GM21515 (cell line): ENCODE measurements around the gene EFCC1.
"Not testable (repeated sequence)": the region's sequence is repeated elsewhere in the genome, so short reads cannot be mapped to it uniquely, and the experiment has no call there.

Experiments
- ATAC-seq: cut with Tn5 transposase; IDR thresholded peaks from one replicate; pipeline ENCODE4 v1.9.1; 2021; ENCODE audit not compliant: unreplicated experiment

EFCC1 gene

DNA sequence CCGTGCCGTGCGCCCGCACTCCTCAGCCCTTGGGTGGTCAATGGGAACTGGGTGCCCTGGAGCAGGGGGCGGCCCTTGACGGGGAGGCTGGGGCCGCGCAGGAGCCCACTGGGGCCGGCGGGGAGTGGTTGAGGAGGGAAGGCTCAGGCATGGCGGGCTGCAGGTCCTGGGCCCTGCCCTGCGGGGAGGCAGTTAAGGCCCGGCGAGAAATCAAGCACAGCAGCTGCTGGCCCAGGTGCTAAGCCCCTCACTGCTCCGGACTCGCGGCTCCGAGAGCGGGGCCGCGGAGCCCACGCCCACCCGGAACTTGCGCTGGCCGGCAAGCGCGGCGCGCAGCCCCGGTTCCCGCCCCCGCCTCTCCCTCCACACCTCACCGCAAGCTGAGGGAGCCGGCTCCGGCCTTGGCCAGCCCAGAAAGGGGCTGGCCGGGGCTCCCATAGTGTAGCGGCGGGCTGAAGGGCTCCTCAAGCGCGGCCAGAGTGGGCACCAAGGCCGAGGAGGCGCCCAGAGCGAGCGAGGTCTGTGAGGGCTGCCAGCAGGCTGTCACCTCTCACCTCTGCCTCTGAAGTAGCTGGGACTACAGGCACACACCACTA, 67.3 kb downstream of the EFCC1 start:
- ATAC-seq = no peak

DNA sequence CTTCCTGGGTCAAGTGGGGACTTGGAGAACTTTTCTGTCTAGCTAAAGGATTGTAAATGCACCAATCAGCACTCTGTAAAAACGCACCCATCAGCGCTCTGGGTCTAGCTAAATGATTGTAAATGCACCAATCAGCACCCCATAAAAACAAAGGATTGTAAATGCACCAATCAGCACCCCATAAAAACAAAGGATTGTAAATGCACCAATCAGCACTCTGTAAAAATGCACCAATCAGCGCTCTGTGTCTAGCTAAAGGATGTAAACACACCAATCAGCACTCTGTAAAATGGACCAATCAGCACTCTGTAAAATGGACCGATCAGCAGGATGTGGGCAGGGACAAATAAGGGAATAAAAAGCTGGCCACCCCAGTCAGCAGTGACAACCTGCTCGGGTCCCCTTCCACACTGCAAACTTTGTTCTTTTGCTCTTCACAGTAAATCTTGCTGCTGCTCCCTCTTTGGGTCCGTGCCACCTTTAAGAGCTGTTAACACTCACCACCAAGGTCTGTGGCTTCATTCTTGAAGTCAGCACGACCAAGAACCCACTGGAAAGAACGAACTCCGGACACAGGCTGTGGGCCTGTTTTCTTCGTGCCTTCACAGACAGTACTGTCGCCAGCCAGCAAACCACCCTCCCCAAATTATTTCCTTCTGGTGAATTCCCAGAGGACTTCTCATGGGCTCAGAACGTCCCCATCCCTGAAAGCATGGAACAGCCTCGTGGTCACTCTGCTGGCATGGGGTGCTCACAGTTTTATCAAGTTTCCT, 68.4 kb downstream of the EFCC1 start:
- ATAC-seq = not testable (repeated sequence)

DNA sequence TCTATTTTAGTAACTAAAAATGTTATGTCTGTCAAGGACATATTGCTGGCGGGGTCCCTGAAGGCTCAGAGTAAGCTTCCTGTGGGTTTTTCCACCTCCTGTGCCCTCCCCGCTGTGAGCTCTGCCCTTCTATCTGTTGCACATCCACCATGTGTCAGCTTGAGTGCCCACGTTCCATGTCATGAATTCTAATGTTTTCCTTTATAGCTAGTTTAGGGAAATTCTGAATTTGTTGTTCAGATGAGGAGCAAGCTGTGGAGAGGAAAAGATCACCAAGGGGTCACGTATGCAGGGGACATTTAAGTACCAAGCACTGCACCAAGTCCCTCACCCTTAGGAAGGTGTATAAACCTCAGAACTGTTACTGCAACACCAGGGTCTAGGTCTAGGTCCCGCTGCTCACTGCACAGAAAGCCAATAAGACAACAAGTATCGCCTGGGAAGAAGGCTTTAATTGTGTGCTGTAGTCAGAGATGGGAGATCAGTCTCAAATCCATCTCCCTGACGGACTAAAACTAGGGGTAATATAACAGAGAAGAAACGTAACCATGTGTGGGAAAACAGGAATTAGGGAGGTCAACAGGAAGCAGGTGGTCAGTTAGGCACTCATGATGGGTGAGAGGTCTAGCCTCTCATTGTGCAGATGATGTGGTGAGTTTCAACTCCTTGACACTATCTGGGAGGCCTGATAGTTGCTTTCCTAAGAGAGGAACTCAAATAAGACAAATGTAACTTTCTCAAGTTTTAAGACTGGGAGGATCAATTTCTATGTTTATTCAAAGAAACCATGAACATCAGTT, 69.2 kb downstream of the EFCC1 start:
- no peak for ATAC-seq

DNA sequence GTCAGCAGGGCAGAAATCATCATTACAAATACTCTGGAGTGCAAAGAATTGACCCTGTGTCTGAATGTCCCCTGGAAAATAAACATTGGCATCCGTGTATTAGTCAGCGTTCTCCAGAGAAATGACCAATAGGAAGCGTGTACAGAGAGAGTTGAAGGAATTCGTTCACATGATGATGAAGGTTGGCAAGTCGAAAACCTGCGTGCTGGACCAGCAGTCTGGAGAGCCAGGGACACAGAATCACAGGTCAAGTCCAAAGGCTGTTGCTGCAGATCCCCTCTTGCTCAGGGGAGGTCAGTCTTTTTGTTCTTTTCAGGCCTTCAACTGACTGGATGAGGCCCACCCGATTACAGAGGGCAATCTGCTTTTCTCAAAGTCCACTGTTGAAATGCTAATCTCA, 76.1 kb downstream of the EFCC1 start:
- no peak for ATAC-seq

DNA sequence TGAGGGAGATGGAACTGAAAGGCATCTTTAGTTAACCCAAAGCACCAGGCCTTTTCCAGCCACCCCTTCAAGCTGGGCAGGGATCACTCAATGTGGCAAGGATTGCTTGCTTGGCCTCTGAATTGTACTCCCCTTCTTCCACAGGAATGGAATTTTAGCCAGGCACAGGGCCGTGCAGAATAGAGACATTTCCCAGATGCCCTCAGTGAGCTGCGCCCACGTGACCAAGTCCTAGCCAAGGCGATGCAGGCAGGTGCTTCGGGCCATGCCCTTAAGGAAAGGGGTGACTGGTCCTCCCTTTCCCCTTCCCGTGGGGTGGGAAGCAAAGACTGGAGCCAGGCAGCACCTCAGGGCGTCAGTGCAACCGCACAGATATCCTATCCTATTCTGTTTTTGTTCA, 77.4 kb downstream of the EFCC1 start:
- ATAC-seq = no peak

- ATAC-seq = no peak
These were observed 80.4 kb downstream of the EFCC1 start for GRCh38 chr3:129081503-129081902.

DNA sequence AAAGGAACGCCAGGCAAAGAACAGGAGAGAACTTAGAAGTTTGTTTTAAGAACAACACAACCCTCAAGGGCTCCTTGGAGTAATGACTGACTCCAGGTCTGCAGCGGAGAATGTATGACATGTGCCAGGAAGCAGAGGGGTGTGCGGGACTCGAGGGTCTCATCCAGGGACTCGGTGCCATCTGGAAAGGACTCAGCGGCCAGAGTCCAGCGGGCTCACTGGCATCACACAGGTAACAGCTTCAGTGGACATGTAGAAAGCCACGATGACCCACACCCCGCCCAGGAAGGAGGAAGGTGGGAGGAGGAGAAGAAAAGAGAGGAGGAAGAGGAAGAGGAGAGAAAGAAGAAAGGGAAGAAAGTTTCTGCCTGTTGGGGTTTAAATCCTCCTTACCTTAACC, 80.9 kb downstream of the EFCC1 start:
- no peak for ATAC-seq

DNA sequence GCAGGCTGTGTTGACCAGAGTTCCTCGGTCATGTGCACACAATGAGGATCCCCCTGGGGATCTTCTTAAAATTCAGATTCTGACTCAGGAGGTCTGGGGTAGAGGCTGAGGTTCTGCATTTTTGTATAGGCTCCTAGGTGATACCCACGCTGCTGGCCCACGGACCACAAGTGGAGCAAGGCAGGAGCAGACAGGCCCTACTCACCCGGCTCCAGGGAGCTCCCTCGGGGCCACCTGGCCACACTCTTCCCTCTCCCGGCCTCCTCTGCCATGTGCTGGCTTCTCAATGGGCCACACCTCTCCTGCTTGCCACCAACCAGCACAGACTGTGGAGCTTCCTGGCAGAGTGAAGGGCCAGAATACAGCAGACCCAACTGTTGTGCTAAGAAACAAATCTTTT, 83.4 kb downstream of the EFCC1 start:
- ATAC-seq = no peak

- no peak for ATAC-seq
These were observed 84.1 kb downstream of the EFCC1 start for GRCh38 chr3:129085165-129085715.

DNA sequence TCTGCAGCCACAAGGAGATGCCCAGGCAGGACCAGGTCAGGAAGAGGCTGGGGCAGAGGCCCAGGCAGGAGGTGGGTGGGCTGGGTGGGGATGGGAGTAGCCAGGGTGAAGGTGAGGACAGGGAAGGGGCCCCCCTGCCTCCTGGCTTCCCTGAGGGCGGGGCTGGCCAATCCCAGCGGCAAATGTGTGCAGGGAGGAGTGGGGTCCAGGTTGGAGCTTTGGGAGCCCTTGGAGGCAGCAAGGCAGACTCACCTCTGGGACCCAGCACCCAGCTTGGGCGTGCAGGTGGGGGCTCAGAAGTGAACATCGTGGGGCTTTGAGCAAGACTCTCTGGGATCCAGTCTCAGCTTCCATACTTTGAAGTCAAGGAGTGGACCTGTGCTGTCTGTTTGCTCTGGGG, 84.7 kb downstream of the EFCC1 start:
- no peak for ATAC-seq

GRCh38 chr3:129087138-129087702, 86.1 kb downstream of the EFCC1 start:
- no peak for ATAC-seq

GRCh38 chr3:129087904-129088303, 86.8 kb downstream of the EFCC1 start:
- ATAC-seq = not testable (repeated sequence)

DNA sequence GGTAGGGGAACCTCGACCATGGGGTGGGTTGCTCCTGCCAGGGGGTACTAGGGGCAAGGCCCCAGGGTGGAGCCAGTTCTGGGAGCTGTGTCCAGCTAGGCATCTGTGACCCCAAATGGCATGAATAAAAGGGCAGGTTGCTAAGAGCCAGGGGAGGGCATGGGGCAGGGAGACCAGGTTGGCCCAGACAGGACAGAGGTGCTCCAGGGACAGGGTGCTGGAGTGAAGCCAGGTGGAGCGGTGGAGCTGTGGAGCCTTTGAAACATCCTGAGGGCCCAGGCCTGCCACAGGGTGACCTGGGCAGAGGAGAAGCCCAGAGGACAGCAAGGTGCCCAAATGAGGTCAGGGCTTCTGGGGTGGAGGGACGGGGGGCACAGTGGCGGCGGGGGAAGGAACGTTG, 87.2 kb downstream of the EFCC1 start:
- not testable (repeated sequence) for ATAC-seq
